A673 (cell line): Measurements from ENCODE around the gene FNTB.

ENCODE experiments used
- CTCF ChIP-seq: fragments of 300-800, 200-600 bp; sonication (generic); conservative IDR thresholded peaks from 2 replicates; pipeline ENCODE4 v1.5.1; 2017; ENCODE audit warnings: low read depth, mild to moderate bottlenecking, antibody characterized with exemption, low read length, moderate library complexity, mixed read lengths
- EZH2 ChIP-seq: fragments of 200-600 bp; sonication (generic); IDR thresholded peaks from 2 replicates; pipeline ENCODE4 v1.6.1; 2017; ENCODE audit warnings: borderline replicate concordance, low read depth, mild to moderate bottlenecking, mixed read lengths, antibody characterized with exemption, low read length; ENCODE audit not compliant: poor library complexity, severe bottlenecking

GRCh38 chr14:64944041-64944440 is 42.7 kb upstream of the FNTB start:
- TF ChIP-seq CTCF, result no peak
- no peak for TF ChIP-seq EZH2
